SU-DHL-6 (cell line): ENCODE data around the gene SLC25A39.

Experiments used
- CTCF ChIP-seq: fragments of 200-600 bp; sonication (generic); IDR thresholded peaks from one replicate; pipeline ENCODE4 v1.5.1; 2017; ENCODE audit warnings: antibody characterized with exemption, mild to moderate bottlenecking, low read length, moderate library complexity; ENCODE audit not compliant: insufficient read depth, poor library complexity, severe bottlenecking
- EZH2phosphoT487 ChIP-seq: fragments of 200-600 bp; sonication (generic), shearing (Covaris generic); conservative IDR thresholded peaks from 2 replicates; pipeline ENCODE4 v1.6.1; 2018; ENCODE audit warnings: mild to moderate bottlenecking, antibody characterized with exemption, low read length, moderate library complexity, mixed read lengths

- TF ChIP-seq CTCF (no peak), EZH2phosphoT487 (no peak)
Observed at GRCh38 chr17:44282264-44282663, 42.4 kb downstream of the SLC25A39 start.
